Fibroblast of peridontal ligament (primary cell): ENCODE data around the gene TNS1.
"Not testable (repeated sequence)": the region's sequence is repeated elsewhere in the genome, so short reads cannot be mapped to it uniquely, and the experiment has no call there.

Experiments used
- DNase-seq: peaks from one replicate; pipeline ENCODE4 v3.0.0-alpha.2; 2010; ENCODE audit errors: extremely low read depth

TNS1 gene

GRCh38 chr2:217816396-217816869 is 186.4 kb downstream of the TNS1 start:
- no peak for DNase-seq

DNA sequence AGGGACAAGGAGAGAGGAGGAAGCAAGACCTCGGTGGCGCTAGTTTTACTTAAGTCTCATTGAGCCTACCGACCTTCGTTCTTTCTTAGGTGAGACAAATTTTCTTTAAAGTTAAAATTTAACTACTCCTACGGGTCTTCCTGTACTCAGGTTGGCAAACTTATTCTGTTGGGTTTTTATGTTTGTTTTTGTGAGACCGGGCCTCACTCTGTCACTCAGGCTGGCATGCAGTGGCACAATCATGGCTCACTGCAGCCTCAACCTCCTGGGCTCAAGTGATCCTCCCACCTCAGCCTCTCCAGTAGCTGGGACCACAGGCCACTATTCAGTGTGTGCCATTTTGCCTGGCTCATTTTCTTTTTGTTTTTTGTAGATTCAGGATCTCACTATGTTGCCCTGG is 189.0 kb downstream of the TNS1 start:
- DNase-seq: no peak

GRCh38 chr2:217812170-217812569 is 190.6 kb downstream of the TNS1 start:
- DNase-seq: no peak

- no peak for DNase-seq
Measured at GRCh38 chr2:217810260-217810659, 192.5 kb downstream of the TNS1 start.

GRCh38 chr2:217809736-217810135 is 193.1 kb downstream of the TNS1 start:
- no peak for DNase-seq

GRCh38 chr2:217808967-217809366 is 193.8 kb downstream of the TNS1 start:
- not testable (repeated sequence) for DNase-seq

DNA sequence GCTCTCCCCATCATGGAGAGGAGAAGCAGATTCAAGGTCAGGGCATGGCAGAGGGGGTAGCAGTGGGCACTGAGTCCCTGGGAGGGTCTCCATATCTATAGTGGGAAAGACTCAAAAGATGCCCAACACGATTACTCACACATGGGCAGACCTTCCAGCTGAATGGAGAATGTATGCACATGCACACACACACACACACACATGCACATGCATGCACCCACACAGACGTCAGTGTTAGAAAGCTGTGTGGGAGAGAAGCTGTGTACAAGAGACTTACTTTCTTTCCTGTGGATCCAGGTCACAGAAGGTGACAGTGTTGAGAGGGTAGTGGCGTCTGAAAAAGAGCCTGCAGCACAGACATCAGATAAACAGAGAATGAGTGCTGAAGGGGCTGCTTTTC is 194.5 kb downstream of the TNS1 start:
- no peak for DNase-seq

- DNase-seq: no peak
Measured at GRCh38 chr2:217807753-217808152, 195.0 kb downstream of the TNS1 start.

DNA sequence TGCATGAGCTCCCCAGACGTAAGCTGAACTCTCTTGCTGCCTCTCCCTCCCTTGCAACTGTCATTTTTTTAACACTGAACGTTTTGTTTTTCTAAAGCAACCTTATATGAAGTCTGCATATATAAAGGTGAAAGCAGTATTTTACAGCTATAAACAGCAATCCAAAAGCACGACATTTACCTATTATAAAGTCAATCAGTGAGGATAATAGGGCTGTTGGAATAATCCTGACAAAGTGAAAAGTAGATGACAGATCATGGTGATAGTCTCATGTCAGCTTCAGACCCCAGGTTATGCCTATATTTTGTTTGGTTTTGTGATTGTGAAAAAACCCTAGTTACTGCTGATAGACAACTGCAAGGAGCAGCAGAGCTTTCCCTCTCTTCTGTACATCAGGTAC is 195.8 kb downstream of the TNS1 start:
- DNase-seq: no peak

DNA sequence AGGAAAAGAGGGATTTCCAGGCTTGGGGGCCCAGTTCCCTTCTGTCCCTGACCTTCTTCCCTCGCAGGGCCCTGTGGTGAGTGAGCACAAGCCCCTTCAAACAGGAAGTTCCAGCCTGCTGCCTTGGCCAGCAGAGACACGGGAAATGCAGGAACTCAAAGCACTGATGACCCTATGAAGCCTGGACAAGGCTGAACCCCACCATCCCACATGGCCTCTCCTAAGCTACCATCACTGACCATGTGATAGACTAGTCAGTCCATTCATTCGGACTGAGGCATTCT is 196.4 kb downstream of the TNS1 start:
- no peak for DNase-seq

GRCh38 chr2:217805668-217806481 is 196.9 kb downstream of the TNS1 start:
- no peak for DNase-seq

GRCh38 chr2:217804791-217805667 is 197.8 kb downstream of the TNS1 start:
- no peak for DNase-seq

DNA sequence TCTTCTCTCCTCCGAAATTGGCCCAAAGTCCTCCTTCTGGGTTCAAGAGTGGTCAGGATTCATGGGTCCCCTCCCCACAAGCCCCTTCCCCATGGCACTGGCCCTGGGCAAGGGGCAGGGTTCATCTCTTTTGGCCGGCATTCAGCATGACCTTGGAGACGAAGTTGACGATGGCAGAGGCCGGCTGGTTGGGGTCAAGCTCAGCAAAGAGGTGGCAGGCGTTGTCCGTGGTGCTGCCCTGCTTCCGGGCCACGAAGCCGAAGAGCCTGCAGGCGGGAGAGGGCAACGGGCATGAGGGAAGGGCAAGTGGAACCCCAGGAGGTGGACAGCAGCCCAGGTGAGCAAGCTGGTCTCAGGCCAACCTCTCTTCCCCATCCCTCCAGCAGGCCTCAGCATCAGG is 198.5 kb downstream of the TNS1 start:
- DNase-seq: no peak

GRCh38 chr2:217803653-217803960 is 199.2 kb downstream of the TNS1 start:
- DNase-seq: no peak

DNA sequence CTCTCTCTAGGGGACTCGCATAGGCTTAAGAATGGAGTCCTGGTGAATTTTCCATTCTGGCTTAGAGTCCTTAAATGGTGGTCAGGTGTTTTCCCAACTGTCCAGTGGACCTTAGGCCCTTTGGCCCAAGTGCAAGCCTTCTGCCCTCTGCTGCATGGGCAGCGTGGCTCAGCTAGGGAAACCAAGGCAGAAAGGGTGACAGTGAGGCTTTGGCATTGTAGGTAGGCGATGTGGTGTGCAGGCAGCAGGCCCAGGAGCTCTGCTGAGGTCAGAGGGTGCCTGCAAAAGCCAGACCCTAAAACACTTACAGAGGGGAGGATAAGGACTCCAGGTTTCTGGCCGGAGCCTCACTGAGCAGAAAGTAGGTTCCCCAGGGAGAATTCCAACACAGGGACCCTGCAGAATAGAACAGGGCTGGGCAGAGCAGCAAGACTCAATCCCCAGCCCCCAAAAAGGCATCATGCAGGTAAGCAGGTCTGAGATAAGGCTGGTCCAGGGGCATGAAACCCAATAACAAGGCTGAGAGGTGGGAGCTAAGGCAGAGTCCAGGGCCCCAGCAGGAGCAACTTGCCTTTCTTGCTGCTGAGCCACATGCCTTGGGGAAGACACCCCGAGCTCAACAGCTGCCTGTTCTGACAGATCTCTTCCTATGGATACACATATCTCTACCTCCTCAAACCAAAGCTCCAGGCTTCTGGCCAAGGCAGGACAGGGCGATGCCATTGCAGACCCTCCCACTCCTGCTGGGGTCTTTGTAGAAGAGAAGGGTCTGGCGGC is 199.7 kb downstream of the TNS1 start:
- no peak for DNase-seq

DNA sequence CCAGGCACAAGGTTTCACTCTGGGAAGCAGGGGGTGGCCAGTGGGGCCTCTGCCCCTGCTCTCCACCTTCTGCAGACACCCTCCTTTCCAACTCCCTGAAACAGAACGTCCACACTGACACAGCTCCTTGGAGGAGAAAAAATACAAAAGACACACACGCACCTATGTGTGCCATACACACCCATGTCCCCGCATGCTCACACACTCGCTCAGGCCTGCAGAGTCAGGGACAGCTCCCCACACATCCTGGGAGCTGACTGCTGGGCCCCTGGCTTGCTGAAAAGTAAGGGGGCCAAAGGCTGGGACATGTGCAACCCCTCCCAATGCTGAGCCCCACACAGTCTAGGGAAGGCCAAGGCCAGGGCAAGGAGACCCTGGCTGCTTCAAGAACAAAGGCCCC is 200.5 kb downstream of the TNS1 start:
- DNase-seq: no peak

GRCh38 chr2:217801711-217802110 is 201.1 kb downstream of the TNS1 start:
- no peak for DNase-seq

DNA sequence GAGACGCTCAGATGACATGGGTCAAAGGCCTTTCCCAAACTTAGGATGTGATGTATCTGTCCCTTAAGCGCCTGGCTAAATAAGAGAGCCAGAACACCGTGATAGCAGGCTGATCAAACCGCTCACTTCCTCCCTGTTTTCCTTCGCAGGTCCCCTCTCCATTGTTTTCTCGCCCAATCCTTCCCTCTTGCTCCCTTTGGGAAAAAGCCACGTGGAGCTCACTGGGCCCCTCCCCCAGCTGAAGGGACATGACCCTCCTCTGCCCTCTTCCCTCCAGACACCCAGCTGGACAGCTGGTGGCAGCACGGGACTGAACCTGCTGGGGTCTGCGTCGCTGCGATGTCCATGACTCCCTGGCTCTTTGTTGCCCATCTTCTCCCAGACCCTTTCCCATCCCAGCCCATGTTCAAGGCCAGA is 201.7 kb downstream of the TNS1 start:
- no peak for DNase-seq

GRCh38 chr2:217800433-217801114 is 202.2 kb downstream of the TNS1 start:
- DNase-seq: no peak

- DNase-seq: no peak
Measured at GRCh38 chr2:217799563-217800432, 203.0 kb downstream of the TNS1 start.
